Neural cell (in vitro differentiated cells): Measurements from ENCODE around the gene CYBB. TPM values are rescaled to one million over a fixed set of nuclear protein-coding genes. Genes with fewer than 3 reads are reported as not detected.

Source experiments
- H2AFZ ChIP-seq: fragments of 200-600, 300-800 bp; sonication (generic), shearing (Covaris generic); 2 replicates; pipeline ENCODE4 v1.6.0; 2014; ENCODE audit warnings: low read depth, mild to moderate bottlenecking, antibody characterized with exemption, low read length, moderate library complexity
- H3F3A ChIP-seq: fragments of 200-600 bp; shearing (Covaris generic); 2 replicates; pipeline ENCODE4 v1.6.1; 2016; ENCODE audit warnings: mild to moderate bottlenecking, moderate library complexity, mixed read lengths, antibody characterized with exemption, low read length; ENCODE audit not compliant: insufficient read depth, poor library complexity, severe bottlenecking
- H3K27ac ChIP-seq: fragments of 200-600, 300-800 bp; sonication (generic), shearing (Covaris generic); 2 replicates; pipeline ENCODE4 v1.5.1; 2014; ENCODE audit warnings: mild to moderate bottlenecking, low read length, moderate library complexity
- H3K27me3 ChIP-seq: fragments of 300-800, 200-600 bp; sonication (generic), shearing (Covaris generic); 2 replicates; pipeline ENCODE4 v1.6.0; 2014; ENCODE audit warnings: mild to moderate bottlenecking, low read depth, low read length, moderate library complexity; ENCODE audit not compliant: insufficient read depth
- H3K36me3 ChIP-seq: fragments of 300-800, 200-600 bp; sonication (generic), shearing (Covaris generic); 2 replicates; pipeline ENCODE4 v1.5.1; 2014; ENCODE audit warnings: mild to moderate bottlenecking, antibody characterized with exemption, low read length, moderate library complexity; ENCODE audit not compliant: insufficient read depth
- H3K4me2 ChIP-seq: fragments of 300-800, 200-600 bp; sonication (generic), shearing (Covaris generic); 2 replicates; pipeline ENCODE4 v1.6.0; 2014; ENCODE audit warnings: mild to moderate bottlenecking, low read length
- H3K4me3 ChIP-seq: fragments of 300-800, 200-600 bp; sonication (generic), shearing (Covaris generic); 2 replicates; pipeline ENCODE4 v1.5.1; 2014; ENCODE audit warnings: mild to moderate bottlenecking, low read length, moderate library complexity
- H3K79me2 ChIP-seq: fragments of 200-600 bp; shearing (Covaris generic); replicated peaks from 2 replicates; pipeline ENCODE4 v1.6.0; 2014; ENCODE audit warnings: mild to moderate bottlenecking, low read length, moderate library complexity; ENCODE audit not compliant: insufficient read depth
- H3K9ac ChIP-seq: fragments of 300-800, 200-600 bp; sonication (generic), shearing (Covaris generic); 2 replicates; pipeline ENCODE4 v1.6.1; 2016; ENCODE audit warnings: mild to moderate bottlenecking, low read length, mixed read lengths
- H3K9me2 ChIP-seq: fragments of 200-600 bp; shearing (Covaris generic); 2 replicates; pipeline ENCODE4 v1.6.1; 2016; ENCODE audit warnings: mild to moderate bottlenecking, low read length, mixed read lengths; ENCODE audit not compliant: insufficient read depth
- H3K9me3 ChIP-seq: fragments of 200-600, 300-800 bp; sonication (generic), shearing (Covaris generic); 2 replicates; pipeline ENCODE4 v1.6.1; 2016; ENCODE audit warnings: mild to moderate bottlenecking, mixed run types, low read length, moderate library complexity, mixed read lengths
- H4K20me1 ChIP-seq: fragments of 200-600 bp; shearing (Covaris generic); 2 replicates; pipeline ENCODE4 v1.6.1; 2016; ENCODE audit warnings: mild to moderate bottlenecking, mixed run types; ENCODE audit not compliant: insufficient read depth
- EP300 ChIP-seq: fragments of 450-650 bp; conservative IDR thresholded peaks from 2 replicates; pipeline ENCODE4 v1.6.1; 2014; ENCODE audit warnings: antibody characterized with exemption, mild to moderate bottlenecking, moderate library complexity; ENCODE audit not compliant: poor library complexity, severe bottlenecking
- EZH2 ChIP-seq: fragments of 200-600, 300-800 bp; shearing (Covaris generic), sonication (generic); IDR thresholded peaks from 2 replicates; pipeline ENCODE4 v1.6.1; 2014; ENCODE audit warnings: antibody characterized with exemption, low read length, borderline replicate concordance, mild to moderate bottlenecking; ENCODE audit not compliant: insufficient read depth, poor library complexity, severe bottlenecking
- MXI1 ChIP-seq: fragments of 450-650 bp; conservative IDR thresholded peaks from 2 replicates; pipeline ENCODE4 v1.6.1; 2014; ENCODE audit warnings: antibody characterized with exemption, mild to moderate bottlenecking; ENCODE audit not compliant: poor library complexity, severe bottlenecking
- POLR2AphosphoS5 ChIP-seq: IDR thresholded peaks from 2 replicates; pipeline ENCODE4 v1.6.1; 2012
- RAD21 ChIP-seq: fragments of 450-650 bp; conservative IDR thresholded peaks from 2 replicates; pipeline ENCODE4 v1.6.1; 2014; ENCODE audit warnings: antibody characterized with exemption, mild to moderate bottlenecking, moderate library complexity
- REST ChIP-seq: IDR thresholded peaks from 2 replicates; pipeline ENCODE4 v1.6.1; 2012; ENCODE audit warnings: borderline replicate concordance
- SMC3 ChIP-seq: fragments of 450-650 bp; conservative IDR thresholded peaks from 2 replicates; pipeline ENCODE4 v1.6.1; 2014; ENCODE audit warnings: antibody characterized with exemption, mild to moderate bottlenecking, moderate library complexity; ENCODE audit not compliant: poor library complexity
- TAF1 ChIP-seq: IDR thresholded peaks from 2 replicates; pipeline ENCODE4 v1.6.1; 2012; ENCODE audit warnings: low read depth
- polyA plus RNA-seq: library from polyadenylated mRNA; depleted of rRNA; stranded (reverse); fragments of >200 nt; gene quantifications from 2 replicates; pipeline ENCODE4 v1.2.3, GENCODE V29; 2014
- TF ChIP-seq, protein P1 (sequence below): fragments of 450-650 bp; IDR thresholded peaks from 2 replicates; pipeline ENCODE4 v1.5.1; 2014; ENCODE audit warnings: antibody characterized with exemption, mild to moderate bottlenecking, moderate library complexity; ENCODE audit not compliant: poor library complexity, severe bottlenecking

The CYBB gene
- polyA plus RNA-seq, 1 donor from 2014 or later = 0.83 TPM

GRCh38 chrX:37763400-37763799 lies 16.5 kb upstream of the CYBB start:
- Histone ChIP-seq H3K9me3 (no peaks in the 10 kb centered on the region), H3K79me2 (no peaks in the 10 kb centered on the region), H3K9ac (no peak overlapping the region), H4K20me1 (no peaks in the 10 kb centered on the region), H3K36me3 (no peaks in the 10 kb centered on the region), H3K27me3 (no peaks in the 10 kb centered on the region), H3F3A (no peaks in the 10 kb centered on the region), H3K4me2 (no peak overlapping the region), H2AFZ (no peak overlapping the region), H3K27ac (no peak overlapping the region), H3K9me2 (no peaks in the 10 kb centered on the region), H3K4me3 (no peak overlapping the region)
- TF ChIP-seq TAF1 = no peak
- no peak for TF ChIP-seq RAD21
- no peak for TF ChIP-seq MXI1

GRCh38 chrX:37765507-37765906 lies 14.4 kb upstream of the CYBB start:
- Histone ChIP-seq H4K20me1 (no peaks in the 10 kb centered on the region), H3K9me2 (no peaks in the 10 kb centered on the region), H3K9ac (no peak overlapping the region), H3K4me3 (no peak overlapping the region), H3K9me3 (no peaks in the 10 kb centered on the region), H3K79me2 (no peaks in the 10 kb centered on the region), H2AFZ (no peak overlapping the region), H3K36me3 (no peaks in the 10 kb centered on the region), H3K4me2 (no peak overlapping the region), H3K27ac (no peak overlapping the region), H3F3A (no peaks in the 10 kb centered on the region), H3K27me3 (no peaks in the 10 kb centered on the region)
- TF ChIP-seq TAF1 = no peak
- no peak for TF ChIP-seq MXI1
- TF ChIP-seq EZH2 = no peak
- TF ChIP-seq RAD21 = no peak
- TF ChIP-seq SMC3 = no peak
- TF ChIP-seq POLR2AphosphoS5 = no peak
- TF ChIP-seq REST = no peak
- no peak for TF ChIP-seq EP300
- TF ChIP-seq, protein P1, sequence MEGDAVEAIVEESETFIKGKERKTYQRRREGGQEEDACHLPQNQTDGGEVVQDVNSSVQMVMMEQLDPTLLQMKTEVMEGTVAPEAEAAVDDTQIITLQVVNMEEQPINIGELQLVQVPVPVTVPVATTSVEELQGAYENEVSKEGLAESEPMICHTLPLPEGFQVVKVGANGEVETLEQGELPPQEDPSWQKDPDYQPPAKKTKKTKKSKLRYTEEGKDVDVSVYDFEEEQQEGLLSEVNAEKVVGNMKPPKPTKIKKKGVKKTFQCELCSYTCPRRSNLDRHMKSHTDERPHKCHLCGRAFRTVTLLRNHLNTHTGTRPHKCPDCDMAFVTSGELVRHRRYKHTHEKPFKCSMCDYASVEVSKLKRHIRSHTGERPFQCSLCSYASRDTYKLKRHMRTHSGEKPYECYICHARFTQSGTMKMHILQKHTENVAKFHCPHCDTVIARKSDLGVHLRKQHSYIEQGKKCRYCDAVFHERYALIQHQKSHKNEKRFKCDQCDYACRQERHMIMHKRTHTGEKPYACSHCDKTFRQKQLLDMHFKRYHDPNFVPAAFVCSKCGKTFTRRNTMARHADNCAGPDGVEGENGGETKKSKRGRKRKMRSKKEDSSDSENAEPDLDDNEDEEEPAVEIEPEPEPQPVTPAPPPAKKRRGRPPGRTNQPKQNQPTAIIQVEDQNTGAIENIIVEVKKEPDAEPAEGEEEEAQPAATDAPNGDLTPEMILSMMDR = no peak

DNA sequence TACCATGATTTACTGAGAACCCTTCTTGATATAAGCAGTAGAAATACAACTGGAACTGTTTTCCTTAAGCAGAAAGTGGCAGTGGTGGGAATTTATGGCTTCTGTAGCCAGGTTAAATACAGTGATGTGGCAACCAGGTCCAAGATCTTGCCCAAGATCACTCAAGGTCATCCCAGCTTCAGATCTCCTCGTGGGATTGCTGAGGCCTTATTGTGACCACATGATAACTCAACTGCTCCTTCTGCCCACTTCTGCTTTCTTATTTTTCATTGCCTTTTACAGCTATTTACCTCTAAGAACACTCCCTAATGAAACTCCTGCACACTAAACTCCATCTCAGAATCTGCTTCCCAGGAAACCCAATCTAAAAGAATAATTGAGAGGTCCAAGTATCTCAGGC lies 12.4 kb upstream of the CYBB start:
- Histone ChIP-seq H3K27ac (no peak overlapping the region), H3K9me2 (no peaks in the 10 kb centered on the region), H3K9me3 (no peaks in the 10 kb centered on the region), H3K27me3 (no peaks in the 10 kb centered on the region), H3K9ac (no peak overlapping the region), H3K4me3 (no peak overlapping the region), H3K4me2 (no peak overlapping the region), H3K36me3 (no peaks in the 10 kb centered on the region), H4K20me1 (no peaks in the 10 kb centered on the region), H3K79me2 (no peaks in the 10 kb centered on the region), H3F3A (no peaks in the 10 kb centered on the region), H2AFZ (no peak overlapping the region)
- TF ChIP-seq MXI1 (no peak), EP300 (no peak), TAF1 (no peak), REST (no peak), RAD21 (no peak), SMC3 (no peak), POLR2AphosphoS5 (no peak), EZH2 (no peak)
- TF ChIP-seq, protein P1 = no peak
